ENCODE data around the gene PPFIBP1.
"Not testable (repeated sequence)": the region's sequence is repeated elsewhere in the genome, so short reads cannot be mapped to it uniquely, and the experiment has no call there.

PPFIBP1 gene

DNA sequence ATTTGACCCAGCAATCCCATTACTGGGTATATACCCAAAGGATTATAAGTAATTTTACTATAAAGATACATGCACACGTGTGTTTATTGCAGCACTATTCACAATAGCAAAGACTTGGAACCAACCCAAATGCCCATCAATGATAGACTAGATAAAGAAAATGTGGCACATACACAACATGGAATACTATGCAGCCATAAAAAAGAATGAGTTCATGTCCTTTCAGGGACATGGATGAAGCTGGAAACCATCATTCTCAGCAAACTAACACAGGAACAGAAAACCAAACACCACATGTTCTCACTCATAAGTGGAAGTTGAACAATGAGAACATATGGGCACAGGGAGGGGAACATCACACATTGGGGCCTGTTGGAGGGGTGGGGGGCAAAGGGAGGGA, 20.9 kb downstream of the PPFIBP1 start:
- not testable (repeated sequence) for DNase-seq

DNA sequence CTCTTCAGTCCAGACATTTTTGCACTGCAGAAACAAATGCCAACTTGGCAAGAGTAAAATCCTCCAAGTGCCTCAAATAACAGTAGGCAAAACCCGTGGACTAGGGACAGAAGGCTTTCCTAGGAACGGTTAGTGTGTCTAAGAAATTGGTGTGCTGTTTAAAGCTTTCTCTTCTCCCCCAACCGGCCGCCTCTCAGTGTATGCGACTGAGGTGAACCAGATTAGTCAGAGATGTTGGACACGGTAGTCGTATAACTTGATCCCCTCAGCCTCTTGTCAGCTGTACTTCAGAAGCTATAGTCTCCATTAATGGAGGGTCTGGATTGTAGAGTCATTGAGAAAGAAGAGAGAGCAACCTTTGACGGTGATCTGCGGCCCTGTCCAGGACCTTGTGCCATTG, 21.7 kb downstream of the PPFIBP1 start:
- DNase-seq = no peak

DNA sequence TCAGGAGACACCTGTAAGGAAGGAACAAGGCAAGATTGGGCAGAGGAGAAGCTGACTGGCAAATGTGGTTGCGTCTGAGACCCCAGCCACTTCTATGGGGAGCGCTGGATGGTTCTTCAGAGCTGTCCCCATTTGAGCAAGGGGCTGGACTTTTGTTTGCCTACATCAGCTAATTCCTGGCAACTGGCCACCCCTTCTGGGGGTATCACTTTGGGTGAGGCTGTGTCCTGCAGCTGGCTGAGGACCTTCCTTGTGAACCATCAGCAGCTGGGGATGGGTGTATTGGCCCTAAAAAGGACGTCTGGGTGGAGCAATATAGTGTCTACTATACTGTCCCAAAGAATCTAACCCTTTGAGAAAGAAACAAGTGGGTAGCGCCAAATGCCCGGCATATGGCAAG, 23.6 kb downstream of the PPFIBP1 start:
- DNase-seq = no peak

DNA sequence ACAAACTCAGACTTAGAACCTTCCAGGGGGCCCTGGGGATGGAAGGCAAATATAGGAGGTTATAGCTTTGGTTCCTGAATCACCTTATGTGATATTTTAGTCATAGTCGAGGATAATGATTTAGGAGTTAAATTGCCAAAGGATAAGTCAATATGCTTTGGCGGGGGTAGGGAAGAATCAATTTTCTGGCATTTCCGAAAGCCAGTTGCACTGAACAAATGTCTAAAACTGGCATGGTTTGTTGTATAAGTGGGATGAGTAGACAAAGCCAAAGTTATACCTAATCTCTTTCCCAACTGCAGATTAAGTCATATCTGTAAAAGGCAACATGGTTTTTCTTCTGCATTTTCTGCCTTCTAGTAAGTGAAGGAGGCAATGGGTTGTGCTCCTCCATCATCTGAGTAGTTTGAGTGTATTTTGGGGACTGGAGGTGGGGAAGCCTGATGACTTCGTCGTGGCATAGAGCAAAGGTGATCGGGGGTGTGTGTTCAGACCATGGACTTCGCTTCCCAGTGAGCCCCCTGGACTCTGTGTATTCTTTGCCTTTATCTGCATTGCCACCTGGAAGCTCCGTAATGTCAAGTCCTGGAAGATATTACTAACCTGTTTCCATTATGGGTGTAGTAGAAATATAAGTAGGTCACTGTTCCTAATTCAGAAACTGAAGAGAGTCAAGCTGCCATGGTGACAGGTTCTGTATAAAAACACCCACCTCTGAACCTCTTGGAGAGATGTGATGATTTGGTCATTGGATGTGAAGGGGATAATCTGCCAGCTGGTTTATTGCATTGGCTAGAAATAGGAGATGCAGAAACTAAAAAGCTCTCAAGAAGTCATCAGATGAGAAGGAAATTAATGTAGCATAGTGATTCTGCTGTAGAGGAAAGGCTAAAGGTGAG, 24.5 kb downstream of the PPFIBP1 start:
- no peak for DNase-seq

DNA sequence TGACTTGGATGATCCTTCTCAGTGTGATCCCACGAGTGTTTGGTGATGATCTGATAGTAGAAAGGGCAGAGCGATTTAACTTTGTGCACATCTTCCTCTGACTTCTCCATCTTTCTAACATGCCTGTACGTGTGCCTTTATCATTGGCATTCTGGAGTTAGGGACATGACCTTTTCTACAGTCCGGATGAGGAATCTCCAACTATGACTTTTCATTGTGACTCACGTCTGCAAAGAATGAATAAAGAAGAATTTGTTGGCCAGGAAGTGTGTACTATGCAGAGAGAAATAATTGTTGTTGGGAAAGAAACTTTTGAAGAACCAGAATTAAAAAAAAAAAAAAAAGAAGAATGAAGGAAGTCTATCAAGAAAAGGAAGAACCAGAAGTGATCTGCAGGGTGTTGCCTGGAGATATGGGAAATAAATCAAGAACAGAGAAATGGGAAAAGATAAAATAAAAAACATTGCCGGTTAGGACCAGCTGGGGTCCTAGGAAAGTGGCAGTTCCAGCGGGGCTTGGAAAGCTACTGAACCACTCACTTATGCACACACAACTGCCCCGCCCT, 25.3 kb downstream of the PPFIBP1 start:
- no peak for DNase-seq

DNA sequence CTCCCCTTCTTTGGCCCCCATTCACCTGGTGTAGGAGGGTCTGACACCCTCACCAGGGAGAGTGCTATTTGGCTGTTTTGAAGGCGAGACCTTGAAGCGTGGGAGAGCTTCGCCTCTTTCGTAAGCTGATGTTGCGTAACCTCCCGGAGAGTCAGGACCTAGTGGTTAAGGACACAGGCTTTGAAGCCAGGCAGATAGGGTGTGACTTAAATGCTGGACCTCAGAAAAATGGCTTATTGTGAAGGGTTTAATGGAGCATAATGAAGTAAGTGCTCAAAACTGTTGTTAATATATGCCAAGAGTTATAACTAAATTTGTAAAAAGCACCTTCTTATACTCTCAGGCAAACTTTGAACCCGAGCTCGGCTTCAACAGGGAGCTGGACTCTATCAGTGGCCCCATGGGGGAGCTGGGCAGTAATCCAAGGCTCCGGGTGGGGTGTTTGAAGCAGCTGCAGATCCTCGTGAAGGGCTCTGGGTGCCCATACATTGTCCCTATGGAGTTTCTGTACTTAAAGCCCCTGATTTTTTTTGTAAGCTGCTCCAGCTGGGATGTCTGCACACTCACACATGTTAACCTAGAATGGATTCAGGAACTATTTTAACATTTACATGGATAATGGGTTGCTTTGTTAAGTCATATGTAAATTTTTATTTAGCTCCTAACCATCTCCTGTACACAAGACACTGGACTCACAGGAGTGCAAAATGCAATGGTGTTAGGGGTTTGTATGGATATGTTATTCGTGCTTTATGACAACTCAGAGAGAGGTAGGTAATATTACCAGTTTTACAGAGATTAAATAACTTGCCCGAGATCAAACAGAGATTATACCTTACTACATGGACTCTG, 26.0 kb downstream of the PPFIBP1 start:
- DNase-seq = no peak

DNA sequence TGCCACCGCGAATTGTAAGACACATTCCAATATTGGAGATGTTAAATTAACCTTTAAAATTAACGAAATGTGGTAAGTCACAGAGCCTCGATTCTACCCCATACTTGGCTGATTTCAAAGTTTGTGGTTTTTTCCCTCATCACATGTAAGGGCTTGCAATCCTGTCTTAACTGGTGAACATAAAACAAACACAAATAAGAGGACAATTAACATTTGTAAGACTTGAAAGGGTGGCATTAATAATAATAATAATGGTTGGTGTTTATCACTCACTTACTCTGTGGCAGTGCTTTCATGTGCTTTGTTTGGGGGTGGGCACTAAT, 26.6 kb downstream of the PPFIBP1 start:
- no peak for DNase-seq

DNA sequence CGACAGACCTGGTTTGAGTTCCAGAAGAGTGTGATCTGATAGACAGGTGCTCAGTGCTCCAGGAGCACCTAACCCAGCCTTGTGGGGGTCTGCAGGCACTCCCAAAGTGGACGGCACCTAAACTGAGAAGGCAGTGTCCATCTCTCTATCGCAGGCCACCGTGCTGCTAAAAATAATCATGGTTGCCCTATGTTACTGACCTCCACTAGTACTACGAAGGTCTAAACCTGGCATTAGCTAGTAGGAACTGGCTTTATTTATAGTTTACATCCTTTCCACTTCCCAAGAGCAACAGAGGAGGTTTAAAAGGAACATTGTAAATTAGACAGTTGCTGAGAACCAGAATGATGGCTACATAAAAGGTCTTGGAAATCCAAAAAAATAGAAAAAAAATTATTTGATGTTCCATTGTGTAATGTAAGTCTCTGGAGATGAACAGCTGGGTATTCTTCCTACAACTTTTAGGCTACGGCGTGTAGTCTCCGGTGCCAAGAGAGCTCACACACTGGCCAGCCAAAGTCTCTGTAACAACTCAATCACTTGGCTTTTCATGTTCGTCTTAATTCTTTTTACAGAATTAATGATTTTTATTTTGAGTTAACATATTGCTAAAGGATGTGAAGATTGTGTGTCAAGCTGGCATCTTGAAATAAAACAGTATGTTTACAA, 27.3 kb downstream of the PPFIBP1 start:
- DNase-seq = no peak

DNA sequence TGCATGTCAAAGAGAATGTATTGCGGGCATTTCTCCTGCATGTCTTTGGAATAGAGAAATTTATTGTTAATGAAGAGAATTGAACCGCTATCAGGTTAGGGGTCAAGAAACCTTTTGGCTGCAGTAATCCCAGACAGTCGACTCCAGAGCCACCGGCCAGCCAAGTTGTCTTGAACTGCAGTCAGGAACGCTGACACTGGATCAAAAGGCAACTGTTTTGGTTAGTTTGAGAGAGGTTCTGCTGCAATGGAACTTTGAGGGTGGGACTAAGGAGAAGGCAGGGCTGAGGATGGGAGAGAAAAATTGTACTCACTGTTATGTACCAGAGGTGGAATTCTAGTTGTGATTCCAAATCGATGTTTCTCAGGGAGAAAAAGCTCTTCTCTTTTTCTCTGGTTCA, 28.2 kb downstream of the PPFIBP1 start:
- DNase-seq = no peak

DNA sequence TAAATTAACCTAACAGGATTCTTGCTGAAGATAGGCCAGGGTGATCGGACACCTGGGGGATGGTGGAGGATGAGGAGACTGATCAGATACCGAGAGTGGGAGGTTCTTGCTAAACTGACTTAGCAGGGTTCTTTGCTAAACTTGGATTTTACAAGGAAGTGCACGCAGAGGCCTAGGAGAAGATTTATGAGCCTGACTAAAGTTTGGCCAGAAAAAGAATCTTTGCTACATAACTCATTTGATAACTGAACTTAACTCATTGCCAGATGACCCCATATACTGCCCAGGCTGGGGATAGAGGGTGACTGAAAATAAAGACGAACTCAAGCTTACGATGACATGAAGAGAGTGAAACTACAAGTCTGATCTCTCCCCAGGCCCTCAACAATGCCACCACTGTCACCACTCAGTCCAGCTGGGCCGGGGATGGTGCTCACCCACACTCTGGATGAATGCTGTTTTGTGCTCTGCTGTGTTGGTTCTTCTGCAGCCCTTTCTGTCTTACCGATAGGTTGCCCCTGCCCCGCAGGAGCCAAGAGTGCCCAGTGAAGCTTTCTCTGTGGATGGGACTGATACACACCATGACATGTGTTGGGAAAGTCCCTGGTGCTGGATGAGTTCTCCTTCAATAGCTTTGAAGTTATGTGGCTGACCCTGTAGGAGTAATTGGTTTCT, 29.0 kb downstream of the PPFIBP1 start:
- no peak for DNase-seq

DNA sequence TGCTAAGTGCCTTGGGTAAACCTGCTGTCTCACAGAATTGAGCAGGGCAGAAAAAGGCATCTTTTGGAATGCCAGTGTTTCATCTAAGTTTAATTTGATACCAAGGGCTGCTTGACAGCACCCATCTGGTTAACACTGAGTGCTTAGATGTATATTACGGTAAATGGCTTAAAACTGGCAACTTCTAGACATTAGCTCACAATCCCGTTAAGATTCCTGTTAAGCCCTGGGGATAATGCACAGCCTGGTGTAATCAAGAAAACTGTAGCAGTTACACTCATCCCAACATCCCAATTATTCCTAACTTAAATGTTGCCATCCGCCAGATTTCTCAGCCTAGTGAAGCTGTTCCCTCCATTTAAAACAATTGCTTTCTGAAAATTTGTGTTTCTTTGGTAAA, 29.9 kb downstream of the PPFIBP1 start:
- no peak for DNase-seq

DNA sequence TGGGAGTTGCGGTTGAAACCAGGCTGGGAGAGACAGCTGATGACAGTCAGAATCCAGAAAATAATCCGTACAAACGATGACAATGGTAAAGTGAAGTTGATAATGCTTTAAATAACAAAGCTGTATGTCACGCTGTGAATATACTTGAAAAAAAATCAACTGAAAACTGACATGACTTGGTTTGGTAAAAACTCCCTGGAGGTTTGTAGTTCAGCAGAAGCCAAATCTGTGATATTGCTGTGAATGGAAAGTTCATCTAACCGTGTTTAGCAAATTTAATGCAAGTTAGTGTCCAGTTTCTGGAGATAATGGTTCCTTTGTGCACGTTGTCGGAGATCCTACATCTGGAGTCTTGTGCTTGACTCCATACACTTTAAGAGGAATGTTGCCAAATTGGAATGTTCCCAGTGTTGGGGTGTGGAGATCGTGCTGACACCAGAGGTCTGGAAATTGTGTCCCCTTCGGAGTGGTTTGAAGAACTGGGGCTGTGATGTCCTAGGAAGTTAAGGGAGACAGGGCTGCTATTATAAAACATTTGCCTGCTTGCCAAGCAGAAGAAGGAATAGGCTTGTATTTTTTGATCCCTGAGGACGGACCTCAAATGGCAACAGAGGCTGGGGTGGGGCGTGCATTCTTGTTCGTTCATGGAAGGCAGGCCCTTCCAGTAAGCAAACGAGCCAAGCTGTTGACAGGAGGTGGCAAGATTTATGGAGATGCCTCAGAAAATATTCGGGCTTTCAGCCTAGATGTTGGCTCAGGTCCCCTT, 30.6 kb downstream of the PPFIBP1 start:
- no peak for DNase-seq

DNA sequence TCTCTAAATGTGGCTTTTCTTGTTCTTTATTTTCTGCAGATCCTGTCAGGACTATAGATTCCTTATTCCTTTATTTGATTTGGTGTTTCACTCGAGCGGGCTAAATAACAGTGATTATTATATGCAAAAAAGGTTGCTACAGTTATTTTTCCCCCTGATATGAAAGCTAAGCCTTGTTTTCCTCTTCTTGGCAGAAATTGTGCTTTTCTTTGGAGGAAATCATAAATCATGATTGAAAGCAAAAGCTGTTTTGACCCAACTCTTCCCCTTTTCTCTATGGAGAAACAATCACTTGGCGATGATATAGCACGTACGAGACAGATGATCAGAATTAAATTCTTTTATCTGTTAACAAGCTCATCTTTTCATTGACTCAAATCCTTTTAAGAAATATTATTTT, 31.4 kb downstream of the PPFIBP1 start:
- no peak for DNase-seq

DNA sequence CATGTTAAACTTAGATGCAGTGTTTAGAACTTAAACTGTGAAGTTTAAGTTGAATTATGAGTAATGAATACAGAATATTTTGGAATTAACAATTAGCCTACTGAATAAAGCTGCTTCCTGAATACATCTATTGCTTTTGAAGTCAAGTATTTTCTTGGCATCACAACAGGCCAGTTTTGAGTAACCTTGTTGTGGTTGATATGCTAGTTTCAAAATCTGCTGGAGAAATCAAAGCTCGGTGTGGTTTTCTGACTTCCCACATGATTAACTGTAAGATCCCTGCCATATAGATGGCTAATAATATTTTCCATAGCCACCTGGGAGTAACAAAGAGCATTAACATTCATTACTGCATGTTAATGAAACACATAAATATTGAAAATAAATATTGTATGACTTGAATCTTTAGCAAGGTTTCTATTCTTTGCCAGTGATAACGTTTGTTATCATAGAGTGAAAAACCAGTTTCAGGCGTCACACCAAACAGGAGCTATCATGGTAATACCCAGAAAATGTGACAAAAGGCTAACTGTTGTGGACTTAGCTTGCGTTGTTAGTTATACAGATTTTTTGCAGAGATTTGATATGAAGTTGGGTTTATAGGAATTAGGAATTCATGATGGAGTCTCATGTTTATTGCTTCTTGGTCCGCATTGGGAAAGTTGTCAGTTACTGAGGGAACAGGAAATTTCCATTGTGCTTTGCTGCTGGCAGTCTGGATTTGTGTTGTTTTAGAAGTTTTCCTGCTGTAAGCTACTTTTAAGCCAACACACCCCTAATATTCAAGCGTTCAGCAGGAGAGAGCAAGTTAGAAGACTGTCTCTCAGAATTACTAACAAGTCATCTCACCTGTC, 32.1 kb downstream of the PPFIBP1 start:
- DNase-seq = no peak

DNA sequence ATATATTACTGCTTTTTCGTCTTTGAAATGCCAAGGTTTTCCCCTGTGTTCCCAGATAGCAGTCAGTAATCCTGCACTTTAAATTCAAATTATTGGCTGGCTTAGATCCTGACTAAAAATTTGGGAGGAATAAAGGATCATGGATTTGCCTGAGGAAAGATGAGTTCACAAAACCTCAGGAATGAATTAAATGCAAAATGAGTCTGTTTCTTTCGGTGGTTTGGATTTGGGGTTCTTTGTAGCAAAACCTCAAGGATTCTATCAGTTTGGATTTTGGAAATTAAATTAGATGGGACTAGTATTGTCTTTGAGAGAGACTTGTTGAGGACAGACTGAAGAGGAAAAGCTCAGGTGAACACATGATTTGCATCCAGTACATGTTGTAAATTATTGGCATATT, 36.1 kb downstream of the PPFIBP1 start:
- no peak for DNase-seq

DNA sequence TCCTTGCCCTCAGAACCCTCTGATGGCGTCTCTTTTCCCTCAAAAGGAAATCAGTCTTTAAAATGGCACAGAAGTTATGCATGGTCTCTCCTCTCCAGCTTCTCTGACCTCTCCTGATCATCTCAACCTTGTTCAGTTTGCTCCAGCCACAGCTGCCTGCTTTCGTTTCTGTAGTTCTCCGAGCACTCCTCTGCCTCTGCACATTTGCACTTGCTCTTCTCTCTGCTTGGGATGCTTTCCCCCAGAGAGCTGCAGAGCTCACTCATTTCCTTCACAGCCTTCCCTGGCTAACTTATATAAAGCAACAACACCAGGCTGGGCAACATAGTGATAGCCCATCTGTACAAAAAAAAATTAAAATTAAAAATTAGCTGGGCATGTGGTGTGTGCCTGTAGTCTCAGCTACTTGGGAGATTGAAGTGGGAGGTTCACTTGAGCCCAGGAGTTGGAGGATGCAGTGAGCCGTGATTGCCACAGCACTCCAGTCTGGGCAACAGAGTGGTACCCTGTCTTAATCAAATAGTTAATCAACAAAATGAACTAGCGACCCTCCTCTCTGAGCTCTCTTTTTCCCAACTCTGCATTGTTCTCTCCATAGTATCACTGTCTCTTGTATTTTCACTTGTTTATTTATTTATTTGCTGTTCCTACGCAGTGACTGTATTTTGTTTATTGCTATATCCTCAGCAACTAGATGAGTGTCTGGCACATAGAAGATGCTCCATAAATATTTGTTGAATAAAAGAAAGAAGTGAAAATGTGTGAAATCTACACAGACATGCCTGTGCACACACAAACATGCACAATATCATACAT, 37.7 kb downstream of the PPFIBP1 start:
- no peak for DNase-seq

DNA sequence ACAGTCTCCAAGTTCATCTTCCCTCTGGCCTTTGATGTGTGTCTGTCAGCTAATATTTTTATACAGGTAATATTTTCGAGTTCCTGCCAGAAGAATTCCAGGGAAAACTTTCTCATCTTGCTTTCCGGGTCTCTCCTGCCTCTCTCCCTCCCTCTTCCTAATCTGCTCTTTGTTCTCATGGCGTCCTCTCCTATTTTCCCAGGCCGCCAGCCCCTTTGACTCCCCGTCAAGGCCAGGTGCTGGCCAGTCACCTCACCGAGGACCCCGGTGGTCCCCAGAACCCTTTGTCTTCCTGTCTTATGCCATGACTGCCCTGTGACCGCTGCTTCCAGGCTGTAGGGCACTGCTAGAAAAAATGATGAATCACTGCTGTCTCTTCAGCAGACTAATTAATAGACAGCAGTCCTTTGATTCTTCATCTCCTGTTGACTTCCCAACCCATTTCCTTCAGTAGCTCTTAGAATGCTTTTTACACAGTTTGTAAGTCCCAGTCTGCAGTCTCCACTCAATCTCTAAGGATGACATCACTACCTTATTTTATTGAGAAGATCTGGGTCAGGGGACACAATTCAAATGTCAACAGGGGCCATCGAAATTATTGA, 40.7 kb downstream of the PPFIBP1 start:
- no peak for DNase-seq

DNA sequence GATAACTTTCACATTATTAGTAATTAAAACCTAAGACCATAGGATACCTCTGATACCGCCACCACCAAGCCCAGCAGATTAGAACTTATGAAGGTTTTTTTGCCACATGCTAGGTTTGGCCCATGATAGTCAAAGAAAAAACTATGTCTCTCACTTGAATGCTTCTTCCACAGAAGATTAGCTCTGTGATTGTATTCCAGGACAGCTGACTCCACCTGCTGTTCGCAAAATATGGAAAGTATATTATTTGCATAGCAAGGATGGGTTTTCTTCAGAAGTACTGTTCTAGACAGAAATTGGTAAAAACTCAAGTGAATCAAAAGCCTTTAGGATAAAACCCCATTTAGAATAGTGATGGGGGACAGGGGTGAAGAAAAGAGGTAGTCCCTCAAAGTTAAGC, 42.2 kb downstream of the PPFIBP1 start:
- DNase-seq = no peak

DNA sequence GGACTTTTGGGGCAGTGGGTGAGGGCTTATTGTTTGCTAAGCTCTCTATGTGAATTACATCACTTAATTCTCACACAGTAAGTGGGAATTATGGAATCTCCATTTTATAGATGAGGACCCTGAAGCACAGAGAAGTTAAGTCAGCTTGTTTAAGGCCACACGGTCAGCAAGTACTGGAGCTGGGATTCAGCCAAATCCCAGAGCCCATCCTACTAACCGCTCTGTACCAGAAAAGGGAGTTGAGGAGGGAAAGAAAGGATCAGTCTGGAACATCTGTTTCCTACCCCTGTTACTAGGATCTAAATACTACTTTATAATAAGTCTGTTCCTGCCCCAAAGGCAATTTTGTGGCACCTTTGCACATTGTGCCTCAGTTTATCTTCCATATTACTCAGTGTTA, 42.6 kb downstream of the PPFIBP1 start:
- DNase-seq = no peak

DNA sequence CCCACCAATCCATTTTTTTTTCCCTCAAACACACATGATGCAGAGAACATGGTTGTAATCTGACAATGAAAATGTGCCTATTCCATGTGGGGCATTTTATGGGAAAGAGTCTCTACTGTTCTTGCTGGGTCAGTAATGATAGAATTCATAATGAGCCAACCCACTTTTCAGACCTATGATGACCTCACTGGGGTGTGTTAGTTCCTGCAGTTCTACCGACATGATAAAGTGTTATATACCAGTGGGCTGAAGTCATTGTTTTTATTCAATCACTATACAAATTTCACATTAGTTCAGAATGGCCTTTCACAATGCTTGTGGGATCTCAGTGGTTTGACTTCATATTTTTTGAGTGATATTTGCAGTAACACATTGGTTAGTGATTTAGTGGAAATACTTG, 47.5 kb downstream of the PPFIBP1 start:
- no peak for DNase-seq

All from activated CD4-positive, alpha-beta T cell treated with anti-CD3 and anti-CD28 coated beads for 48 hours (primary cell).